HEK293 (cell line): Measurements from ENCODE around the gene SLC7A14.

Experiments used
- KLF1 ChIP-seq: fragments of 450-650 bp; formaldehyde crosslinking; IDR thresholded peaks from 2 replicates; pipeline ENCODE4 v1.5.1; 2016; ENCODE audit warnings: missing biosample characterization, missing genetic modification characterization
- KLF16 ChIP-seq: fragments of 450-650 bp; formaldehyde crosslinking; IDR thresholded peaks from 2 replicates; pipeline ENCODE4 v1.5.1; 2017; ENCODE audit warnings: missing biosample characterization, missing genetic modification characterization
- TCF7L2 ChIP-seq: IDR thresholded peaks from 2 replicates; pipeline ENCODE4 v1.6.1; 2011; ENCODE audit warnings: low read depth, mild to moderate bottlenecking, inconsistent platforms, low read length, moderate library complexity, borderline replicate concordance
- ZFP37 ChIP-seq: fragments of 450-650 bp; formaldehyde crosslinking; IDR thresholded peaks from 2 replicates; pipeline ENCODE4 v1.5.1; 2016; ENCODE audit warnings: missing biosample characterization, missing genetic modification characterization
- ZNF530 ChIP-seq: fragments of 450-650 bp; formaldehyde crosslinking; IDR thresholded peaks from 2 replicates; pipeline ENCODE4 v1.5.1; 2016; ENCODE audit warnings: low read depth, missing biosample characterization, missing genetic modification characterization
- ZNF701 ChIP-seq: fragments of 450-650 bp; formaldehyde crosslinking; IDR thresholded peaks from 2 replicates; pipeline ENCODE4 v1.5.1; 2016; ENCODE audit warnings: missing biosample characterization, missing genetic modification characterization
- ZNF785 ChIP-seq: fragments of 450-650 bp; formaldehyde crosslinking; IDR thresholded peaks from 2 replicates; pipeline ENCODE4 v1.5.1; 2016; ENCODE audit warnings: missing biosample characterization, missing genetic modification characterization
- TF ChIP-seq, protein P1 (sequence below): fragments of 450-650 bp; IDR thresholded peaks from 2 replicates; pipeline ENCODE4 v1.5.1; 2018; ENCODE audit warnings: missing biosample characterization, mild to moderate bottlenecking, missing genetic modification characterization
- TF ChIP-seq, protein P2 (sequence below): fragments of 450-650 bp; formaldehyde crosslinking; IDR thresholded peaks from 2 replicates; pipeline ENCODE4 v1.5.1; 2016; ENCODE audit warnings: missing biosample characterization, missing genetic modification characterization
- TF ChIP-seq, protein P3 (sequence below): fragments of 450-650 bp; formaldehyde crosslinking; IDR thresholded peaks from 2 replicates; pipeline ENCODE4 v1.5.1; 2016; ENCODE audit warnings: missing biosample characterization, missing genetic modification characterization

GRCh38 chr3:170448584-170448983 lies 137.3 kb downstream of the SLC7A14 start:
- TF ChIP-seq ZNF701 (tag by site-specific recombination) (no peak), ZNF530 (no peak), ZNF785 (no peak), KLF16 (tag by site-specific recombination) (no peak), KLF1 (tag by site-specific recombination) (no peak), TCF7L2 (no peak), ZFP37 (tag by site-specific recombination) (no peak)
- TF ChIP-seq, protein P1, sequence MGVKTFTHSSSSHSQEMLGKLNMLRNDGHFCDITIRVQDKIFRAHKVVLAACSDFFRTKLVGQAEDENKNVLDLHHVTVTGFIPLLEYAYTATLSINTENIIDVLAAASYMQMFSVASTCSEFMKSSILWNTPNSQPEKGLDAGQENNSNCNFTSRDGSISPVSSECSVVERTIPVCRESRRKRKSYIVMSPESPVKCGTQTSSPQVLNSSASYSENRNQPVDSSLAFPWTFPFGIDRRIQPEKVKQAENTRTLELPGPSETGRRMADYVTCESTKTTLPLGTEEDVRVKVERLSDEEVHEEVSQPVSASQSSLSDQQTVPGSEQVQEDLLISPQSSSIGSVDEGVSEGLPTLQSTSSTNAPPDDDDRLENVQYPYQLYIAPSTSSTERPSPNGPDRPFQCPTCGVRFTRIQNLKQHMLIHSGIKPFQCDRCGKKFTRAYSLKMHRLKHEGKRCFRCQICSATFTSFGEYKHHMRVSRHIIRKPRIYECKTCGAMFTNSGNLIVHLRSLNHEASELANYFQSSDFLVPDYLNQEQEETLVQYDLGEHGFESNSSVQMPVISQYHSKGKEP, result no peak
- TF ChIP-seq, protein P2, sequence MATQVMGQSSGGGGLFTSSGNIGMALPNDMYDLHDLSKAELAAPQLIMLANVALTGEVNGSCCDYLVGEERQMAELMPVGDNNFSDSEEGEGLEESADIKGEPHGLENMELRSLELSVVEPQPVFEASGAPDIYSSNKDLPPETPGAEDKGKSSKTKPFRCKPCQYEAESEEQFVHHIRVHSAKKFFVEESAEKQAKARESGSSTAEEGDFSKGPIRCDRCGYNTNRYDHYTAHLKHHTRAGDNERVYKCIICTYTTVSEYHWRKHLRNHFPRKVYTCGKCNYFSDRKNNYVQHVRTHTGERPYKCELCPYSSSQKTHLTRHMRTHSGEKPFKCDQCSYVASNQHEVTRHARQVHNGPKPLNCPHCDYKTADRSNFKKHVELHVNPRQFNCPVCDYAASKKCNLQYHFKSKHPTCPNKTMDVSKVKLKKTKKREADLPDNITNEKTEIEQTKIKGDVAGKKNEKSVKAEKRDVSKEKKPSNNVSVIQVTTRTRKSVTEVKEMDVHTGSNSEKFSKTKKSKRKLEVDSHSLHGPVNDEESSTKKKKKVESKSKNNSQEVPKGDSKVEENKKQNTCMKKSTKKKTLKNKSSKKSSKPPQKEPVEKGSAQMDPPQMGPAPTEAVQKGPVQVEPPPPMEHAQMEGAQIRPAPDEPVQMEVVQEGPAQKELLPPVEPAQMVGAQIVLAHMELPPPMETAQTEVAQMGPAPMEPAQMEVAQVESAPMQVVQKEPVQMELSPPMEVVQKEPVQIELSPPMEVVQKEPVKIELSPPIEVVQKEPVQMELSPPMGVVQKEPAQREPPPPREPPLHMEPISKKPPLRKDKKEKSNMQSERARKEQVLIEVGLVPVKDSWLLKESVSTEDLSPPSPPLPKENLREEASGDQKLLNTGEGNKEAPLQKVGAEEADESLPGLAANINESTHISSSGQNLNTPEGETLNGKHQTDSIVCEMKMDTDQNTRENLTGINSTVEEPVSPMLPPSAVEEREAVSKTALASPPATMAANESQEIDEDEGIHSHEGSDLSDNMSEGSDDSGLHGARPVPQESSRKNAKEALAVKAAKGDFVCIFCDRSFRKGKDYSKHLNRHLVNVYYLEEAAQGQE, result no peak
- TF ChIP-seq, protein P3, sequence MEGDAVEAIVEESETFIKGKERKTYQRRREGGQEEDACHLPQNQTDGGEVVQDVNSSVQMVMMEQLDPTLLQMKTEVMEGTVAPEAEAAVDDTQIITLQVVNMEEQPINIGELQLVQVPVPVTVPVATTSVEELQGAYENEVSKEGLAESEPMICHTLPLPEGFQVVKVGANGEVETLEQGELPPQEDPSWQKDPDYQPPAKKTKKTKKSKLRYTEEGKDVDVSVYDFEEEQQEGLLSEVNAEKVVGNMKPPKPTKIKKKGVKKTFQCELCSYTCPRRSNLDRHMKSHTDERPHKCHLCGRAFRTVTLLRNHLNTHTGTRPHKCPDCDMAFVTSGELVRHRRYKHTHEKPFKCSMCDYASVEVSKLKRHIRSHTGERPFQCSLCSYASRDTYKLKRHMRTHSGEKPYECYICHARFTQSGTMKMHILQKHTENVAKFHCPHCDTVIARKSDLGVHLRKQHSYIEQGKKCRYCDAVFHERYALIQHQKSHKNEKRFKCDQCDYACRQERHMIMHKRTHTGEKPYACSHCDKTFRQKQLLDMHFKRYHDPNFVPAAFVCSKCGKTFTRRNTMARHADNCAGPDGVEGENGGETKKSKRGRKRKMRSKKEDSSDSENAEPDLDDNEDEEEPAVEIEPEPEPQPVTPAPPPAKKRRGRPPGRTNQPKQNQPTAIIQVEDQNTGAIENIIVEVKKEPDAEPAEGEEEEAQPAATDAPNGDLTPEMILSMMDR (tag by site-specific recombination), result no peak
